ENCODE data around the gene NOTCH3.

NOTCH3 gene

GRCh38 chr19:15210323-15210781 lies 9.6 kb upstream of the NOTCH3 start:
- no peak for TF ChIP-seq CTCF (IDR thresholded peaks at IDR 0.05; ENCODE audit: insufficient read depth, low read depth, low read length, missing control alignments)
- no peak for DNase-seq (ENCODE audit: low read depth)
- no peak overlapping the region for H3K4me3 ChIP-seq (ENCODE audit: low read depth, low read length)

DNA sequence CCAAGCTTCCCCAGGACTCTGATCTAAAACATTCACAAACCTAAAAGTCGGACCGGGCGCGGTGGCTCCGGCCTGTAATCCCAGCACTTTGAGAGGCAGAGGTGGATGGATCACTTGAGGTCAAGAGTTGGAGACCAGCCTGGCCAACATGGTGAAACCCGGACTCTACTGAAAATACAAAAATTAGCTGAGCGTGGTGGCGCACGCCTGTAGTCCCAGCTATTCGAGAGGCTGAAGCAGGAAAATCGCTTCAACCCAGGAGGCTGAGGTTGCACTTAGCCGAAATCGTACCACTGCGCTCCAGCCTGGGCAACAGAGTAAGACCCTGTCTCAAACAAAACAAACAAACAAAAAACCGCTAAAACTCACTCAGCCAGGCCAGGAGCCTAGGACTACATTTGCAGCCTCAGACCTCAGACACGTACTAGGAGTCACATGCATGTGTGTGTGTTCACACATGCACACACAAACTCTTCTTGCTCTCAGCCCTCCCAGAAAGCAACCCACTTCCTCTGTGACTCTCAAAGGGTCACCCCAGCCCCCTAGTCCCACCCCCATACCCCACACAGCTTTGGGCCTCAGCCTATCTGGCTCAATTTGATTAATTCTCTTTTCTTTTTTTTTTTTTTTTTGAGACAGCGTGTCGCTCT lies 704 bp upstream of the NOTCH3 start:
- no peak for DNase-seq (ENCODE audit: low read depth)
- TF ChIP-seq CTCF (IDR thresholded peaks at IDR 0.05; ENCODE audit: insufficient read depth, low read depth, low read length, missing control alignments): no peak
- no peak overlapping the region for H3K4me3 ChIP-seq (ENCODE audit: low read depth, low read length)

DNA sequence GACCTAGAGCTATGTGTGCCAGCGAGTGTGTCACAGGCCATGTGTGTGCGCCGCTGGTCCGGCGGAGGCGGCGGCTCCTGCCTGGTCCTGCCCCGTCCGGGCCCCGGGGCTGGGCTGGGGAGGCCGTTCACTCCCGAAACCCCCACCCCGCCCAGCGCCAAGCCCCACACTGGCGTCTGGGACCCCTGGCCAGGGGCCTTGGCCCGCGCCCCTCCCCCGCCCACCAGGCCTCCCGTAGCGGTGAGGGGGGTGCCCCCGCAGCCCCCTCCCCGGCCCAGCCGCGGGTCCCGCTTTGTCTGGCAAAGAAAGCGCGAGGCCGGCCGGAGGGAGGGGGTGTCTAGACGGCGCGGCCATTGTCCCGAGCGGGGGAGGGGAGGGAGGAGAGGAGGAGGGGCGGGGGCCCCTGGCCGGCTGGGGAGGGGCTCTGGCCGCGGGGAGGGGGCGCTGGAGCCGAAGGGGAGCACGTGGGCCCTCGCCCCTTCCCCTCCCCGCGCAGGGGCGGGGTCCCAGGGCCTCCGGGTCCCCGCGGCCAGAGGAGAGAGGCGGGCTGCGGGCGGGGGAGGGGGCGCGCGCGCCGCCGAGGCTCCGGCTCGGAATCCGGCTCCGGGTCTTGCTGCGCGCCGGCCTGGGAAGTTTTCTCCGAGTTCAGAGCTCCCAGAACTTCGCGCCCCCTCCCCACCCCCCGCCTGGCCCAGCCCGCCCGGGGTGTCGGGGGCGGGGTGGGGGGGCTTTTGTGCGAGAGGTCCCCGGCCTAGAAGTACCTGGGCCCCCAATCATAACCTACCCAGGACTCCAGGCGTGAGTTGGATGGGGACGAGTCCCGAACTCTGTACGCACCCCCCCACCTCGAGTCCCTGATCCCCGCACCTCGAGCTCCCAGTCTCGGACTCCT lies 888 bp downstream of the NOTCH3 start:
- no peak for DNase-seq (ENCODE audit: low read depth)
- H3K4me3 ChIP-seq (ENCODE audit: low read depth, low read length): no peak overlapping the region
- no peak for TF ChIP-seq CTCF (IDR thresholded peaks at IDR 0.05; ENCODE audit: insufficient read depth, low read depth, low read length, missing control alignments)

DNA sequence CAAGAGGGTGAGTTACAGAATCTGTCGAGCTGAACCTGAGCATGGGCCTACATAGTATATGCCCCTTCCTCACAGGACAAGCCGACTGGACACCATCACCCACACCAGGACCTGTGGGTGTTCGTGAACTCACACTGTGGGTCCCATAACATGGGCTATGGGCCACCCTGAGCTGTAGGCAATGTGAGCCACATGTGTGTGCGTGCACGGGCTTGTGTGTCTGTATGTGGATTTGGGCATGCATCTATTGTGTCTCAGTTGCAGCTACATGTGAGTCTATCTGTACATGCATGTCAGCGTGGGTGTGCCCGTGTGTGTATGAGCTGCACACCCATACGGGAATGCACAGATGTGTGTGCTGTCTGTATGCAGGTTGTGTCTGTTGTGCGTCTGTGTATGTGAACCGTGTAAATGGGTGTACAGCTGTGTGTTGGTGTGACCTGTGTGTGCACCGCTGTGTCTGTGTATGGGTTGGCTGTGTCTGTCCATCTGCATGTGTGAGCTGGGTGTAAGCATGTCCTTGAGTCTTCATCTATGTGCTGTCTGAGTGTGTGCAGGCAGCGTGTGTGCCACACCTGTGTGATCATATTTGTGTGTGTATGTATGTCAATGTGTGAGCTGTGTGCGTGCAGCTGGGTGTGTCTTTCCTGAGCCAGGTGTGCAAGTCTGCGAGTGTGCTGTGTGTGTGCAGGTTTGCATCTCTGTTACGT lies 1.7 kb downstream of the NOTCH3 start:
- TF ChIP-seq CTCF (IDR thresholded peaks at IDR 0.05; ENCODE audit: insufficient read depth, low read depth, low read length, missing control alignments): no peak
- no peak overlapping the region for H3K4me3 ChIP-seq (ENCODE audit: low read depth, low read length)
- no peak for DNase-seq (ENCODE audit: low read depth)

GRCh38 chr19:15197942-15198341 lies 2.9 kb downstream of the NOTCH3 start:
- TF ChIP-seq CTCF (IDR thresholded peaks at IDR 0.05; ENCODE audit: insufficient read depth, low read depth, low read length, missing control alignments): no peak
- no peak overlapping the region for H3K4me3 ChIP-seq (ENCODE audit: low read depth, low read length)
- DNase-seq (ENCODE audit: low read depth): no peak

GRCh38 chr19:15197275-15197941 lies 3.4 kb downstream of the NOTCH3 start:
- TF ChIP-seq CTCF (IDR thresholded peaks at IDR 0.05; ENCODE audit: insufficient read depth, low read depth, low read length, missing control alignments): no peak
- no peak overlapping the region for H3K4me3 ChIP-seq (ENCODE audit: low read depth, low read length)
- DNase-seq (ENCODE audit: low read depth): no peak

Measured in GM12865 (cell line).